Measurements from ENCODE around the gene EMD.
"Not testable (repeated sequence)": the region's sequence is repeated elsewhere in the genome, so short reads cannot be mapped to it uniquely, and the experiment has no call there.

The EMD gene

GRCh38 chrX:154378799-154379568, at the start of gene EMD:
TSS of gene EMD (plus strand) at chrX:154379295. CDS start at chrX:154379485, 190 bp downstream.
- no peak for DNase-seq (ENCODE audit: low read depth, low spot score)

- no peak for DNase-seq (ENCODE audit: low read depth, low spot score)
Observed at GRCh38 chrX:154332561-154332960, 46.5 kb upstream of the EMD start.

- DNase-seq (ENCODE audit: low read depth, low spot score): no peak
Observed at GRCh38 chrX:154333116-154333515, 46.0 kb upstream of the EMD start.

- no peak for DNase-seq (ENCODE audit: low read depth, low spot score)
Observed at GRCh38 chrX:154333837-154334271, 45.2 kb upstream of the EMD start.

GRCh38 chrX:154334496-154334895, 44.6 kb upstream of the EMD start:
- DNase-seq (ENCODE audit: low read depth, low spot score): no peak

GRCh38 chrX:154341399-154342298, 37.4 kb upstream of the EMD start:
- DNase-seq (ENCODE audit: low read depth, low spot score): not testable (repeated sequence)

GRCh38 chrX:154343063-154343462, 36.0 kb upstream of the EMD start:
- not testable (repeated sequence) for DNase-seq (ENCODE audit: low read depth, low spot score)

- DNase-seq (ENCODE audit: low read depth, low spot score): not testable (repeated sequence)
Observed at GRCh38 chrX:154343620-154344019, 35.5 kb upstream of the EMD start.

- no peak for DNase-seq (ENCODE audit: low read depth, low spot score)
Observed at GRCh38 chrX:154348114-154348531, 31.0 kb upstream of the EMD start.

GRCh38 chrX:154348646-154349358, 30.3 kb upstream of the EMD start:
- no peak for DNase-seq (ENCODE audit: low read depth, low spot score)

- no peak for DNase-seq (ENCODE audit: low read depth, low spot score)
Observed at GRCh38 chrX:154349359-154349935, 29.6 kb upstream of the EMD start.

- no peak for DNase-seq (ENCODE audit: low read depth, low spot score)
Observed at GRCh38 chrX:154349979-154350378, 29.1 kb upstream of the EMD start.

- no peak for DNase-seq (ENCODE audit: low read depth, low spot score)
Observed at GRCh38 chrX:154350429-154351182, 28.5 kb upstream of the EMD start.

GRCh38 chrX:154351183-154352011, 27.7 kb upstream of the EMD start:
- DNase-seq (ENCODE audit: low read depth, low spot score): no peak

- DNase-seq (ENCODE audit: low read depth, low spot score): no peak
Observed at GRCh38 chrX:154352012-154352401, 27.1 kb upstream of the EMD start.

- no peak for DNase-seq (ENCODE audit: low read depth, low spot score)
Observed at GRCh38 chrX:154352466-154352865, 26.6 kb upstream of the EMD start.

GRCh38 chrX:154353172-154353843, 25.8 kb upstream of the EMD start:
- no peak for DNase-seq (ENCODE audit: low read depth, low spot score)

- DNase-seq (ENCODE audit: low read depth, low spot score): no peak
Observed at GRCh38 chrX:154354013-154354412, 25.1 kb upstream of the EMD start.

- DNase-seq (ENCODE audit: low read depth, low spot score): no peak
Observed at GRCh38 chrX:154354516-154354915, 24.6 kb upstream of the EMD start.

Data from iPS DF 19.7 (cell line).